Effector memory CD4-positive, alpha-beta T cell (primary cell): ENCODE data around the gene SYT15.
"Not testable (repeated sequence)": the region's sequence is repeated elsewhere in the genome, so short reads cannot be mapped to it uniquely, and the experiment has no call there.

Source experiments
- DNase-seq, 3 donors: peaks; one replicate each; pipeline ENCODE4 v3.0.0-alpha.2; 2020
- H3K27ac ChIP-seq: 2 replicates; pipeline ENCODE4 v1.7.0; 2013; ENCODE audit warnings: mild to moderate bottlenecking, low read length, moderate library complexity; ENCODE audit not compliant: insufficient read depth, poor library complexity, severe bottlenecking
- H3K27me3 ChIP-seq: replicated peaks from 2 replicates; pipeline ENCODE4 v1.7.0; 2013; ENCODE audit warnings: mild to moderate bottlenecking, low read length; ENCODE audit not compliant: insufficient read depth, control insufficient read depth, poor library complexity, severe bottlenecking
- H3K36me3 ChIP-seq: 2 replicates; pipeline ENCODE4 v1.7.0; 2013; ENCODE audit warnings: mild to moderate bottlenecking, low read length, moderate library complexity; ENCODE audit not compliant: control insufficient read depth, insufficient read depth
- H3K4me1 ChIP-seq: 2 replicates; pipeline ENCODE4 v1.7.0; 2013; ENCODE audit warnings: low read length, mild to moderate bottlenecking; ENCODE audit not compliant: control insufficient read depth, insufficient read depth, poor library complexity, severe bottlenecking
- H3K4me3 ChIP-seq: 2 replicates; pipeline ENCODE4 v1.7.0; 2013; ENCODE audit warnings: low read length, low read depth, mild to moderate bottlenecking; ENCODE audit not compliant: insufficient read depth, poor library complexity, severe bottlenecking
- H3K9me3 ChIP-seq: 2 replicates; pipeline ENCODE4 v1.7.0; 2013; ENCODE audit warnings: mild to moderate bottlenecking, low read length, moderate library complexity; ENCODE audit not compliant: control insufficient read depth

Gene SYT15

DNA sequence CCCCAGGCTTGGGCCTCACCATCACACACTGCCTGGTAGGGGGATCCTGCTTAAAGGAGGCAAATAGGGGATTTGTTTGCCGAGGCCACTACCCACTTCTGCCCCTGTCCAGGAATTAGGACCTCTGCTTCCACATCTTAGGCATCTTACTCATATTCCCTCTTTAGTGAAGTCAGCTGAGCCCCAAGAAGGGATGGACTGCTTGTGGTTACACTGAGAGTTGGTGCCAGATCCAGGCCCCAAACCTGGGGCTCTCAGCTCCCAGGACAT is 20.9 kb upstream of the SYT15 start:
- H3K27ac ChIP-seq, result no peak overlapping the region
- H3K27me3 ChIP-seq, result peaks cover 24% of the 10 kb centered on the region
- no peak overlapping the region for H3K4me3 ChIP-seq
- no peaks in the 10 kb centered on the region for H3K4me1 ChIP-seq
- no peak for DNase-seq
- no peaks in the 10 kb centered on the region for H3K9me3 ChIP-seq
- H3K36me3 ChIP-seq, result no peaks in the 10 kb centered on the region

DNA sequence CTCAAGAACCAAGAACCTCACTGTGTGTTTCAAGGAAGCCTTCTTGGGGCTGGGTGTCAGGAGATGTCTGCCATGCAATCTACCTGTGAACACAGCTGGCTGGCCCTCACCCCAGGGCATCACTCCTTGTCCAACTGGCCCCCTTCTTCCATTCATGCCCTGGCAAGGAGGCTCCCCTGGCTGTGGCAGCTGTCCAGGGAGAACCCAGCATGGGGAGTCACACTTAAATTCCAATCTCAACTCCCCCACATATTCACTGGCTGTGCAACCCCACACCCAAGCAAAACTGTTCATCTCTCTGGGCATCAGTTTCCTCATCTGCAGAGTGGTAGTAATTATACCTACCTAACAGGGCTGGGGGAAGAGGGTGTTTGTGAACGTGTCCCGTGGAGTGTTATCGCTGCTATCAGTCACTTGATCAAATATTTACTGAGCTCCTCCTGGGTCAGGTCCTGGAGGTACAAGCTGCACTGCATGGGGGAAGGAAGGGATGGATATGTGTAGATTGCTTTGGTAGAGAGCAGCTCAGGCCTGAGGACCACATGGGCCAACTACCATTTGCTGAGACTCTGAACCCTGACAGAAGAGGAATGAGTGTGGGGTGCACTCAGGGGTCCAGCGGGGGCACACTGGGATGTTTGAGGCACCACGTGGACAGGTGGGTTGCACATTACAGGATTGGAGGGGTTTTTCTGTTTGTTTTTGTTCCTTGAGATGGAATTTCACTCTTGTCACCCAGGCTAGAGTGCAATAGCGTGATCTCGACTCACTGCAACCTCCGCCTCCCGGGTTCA is 20.3 kb upstream of the SYT15 start:
- no peaks in the 10 kb centered on the region for H3K9me3 ChIP-seq
- no peak overlapping the region for H3K27ac ChIP-seq
- H3K27me3 ChIP-seq, result peaks cover 24% of the 10 kb centered on the region
- DNase-seq, result no peak
- no peaks in the 10 kb centered on the region for H3K36me3 ChIP-seq
- H3K4me3 ChIP-seq, result no peak overlapping the region
- H3K4me1 ChIP-seq, result no peaks in the 10 kb centered on the region

DNA sequence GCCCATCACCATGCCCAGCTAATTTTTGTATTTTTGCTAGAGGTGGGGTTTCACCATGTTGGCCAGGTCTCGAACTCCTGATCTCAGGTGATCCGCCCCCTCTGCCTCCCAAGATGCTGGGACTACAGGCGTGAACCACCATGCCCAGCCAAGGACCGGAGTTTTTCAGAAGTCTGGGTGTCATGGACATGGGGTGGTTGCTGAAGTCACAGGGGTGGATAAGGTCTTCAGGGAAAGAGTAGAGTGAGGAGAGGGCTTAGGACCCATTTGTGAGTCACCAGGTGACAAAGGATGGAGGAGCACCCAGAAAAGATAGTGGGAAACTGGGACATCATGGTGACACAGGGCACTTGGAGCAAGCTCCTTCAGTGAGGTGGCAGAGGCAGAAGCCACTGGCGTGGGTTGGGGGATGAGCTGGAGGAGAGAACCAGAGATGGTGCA is 19.7 kb upstream of the SYT15 start:
- Histone ChIP-seq H3K9me3 (no peaks in the 10 kb centered on the region), H3K27me3 (peaks cover 24% of the 10 kb centered on the region), H3K4me1 (no peaks in the 10 kb centered on the region), H3K4me3 (no peak overlapping the region), H3K27ac (no peak overlapping the region), H3K36me3 (no peaks in the 10 kb centered on the region)
- DNase-seq, result no peak

DNA sequence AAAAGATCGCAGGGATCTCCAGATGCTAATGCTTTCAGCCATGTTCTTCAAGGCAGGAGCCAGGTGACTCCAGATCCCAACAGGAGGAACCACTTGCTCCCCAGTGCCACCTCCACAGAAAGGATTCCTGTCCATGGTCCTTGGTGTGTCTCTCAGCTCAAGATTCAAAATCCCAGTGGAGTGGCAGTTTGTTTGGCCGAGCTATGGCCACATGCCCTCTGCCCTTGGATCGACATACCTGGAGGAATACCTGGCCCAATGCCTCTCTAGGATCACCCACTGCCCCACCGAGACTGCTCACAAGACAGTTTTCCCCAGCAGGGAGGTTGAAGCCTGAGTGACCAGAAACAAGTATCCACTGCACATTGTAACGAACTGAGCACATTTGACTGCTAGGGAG is 18.5 kb upstream of the SYT15 start:
- no peak for DNase-seq
- peaks cover 21% of the 10 kb centered on the region for H3K27me3 ChIP-seq
- H3K9me3 ChIP-seq, result no peaks in the 10 kb centered on the region
- no peak overlapping the region for H3K4me3 ChIP-seq
- no peaks in the 10 kb centered on the region for H3K36me3 ChIP-seq
- H3K4me1 ChIP-seq, result no peaks in the 10 kb centered on the region
- no peak overlapping the region for H3K27ac ChIP-seq

DNA sequence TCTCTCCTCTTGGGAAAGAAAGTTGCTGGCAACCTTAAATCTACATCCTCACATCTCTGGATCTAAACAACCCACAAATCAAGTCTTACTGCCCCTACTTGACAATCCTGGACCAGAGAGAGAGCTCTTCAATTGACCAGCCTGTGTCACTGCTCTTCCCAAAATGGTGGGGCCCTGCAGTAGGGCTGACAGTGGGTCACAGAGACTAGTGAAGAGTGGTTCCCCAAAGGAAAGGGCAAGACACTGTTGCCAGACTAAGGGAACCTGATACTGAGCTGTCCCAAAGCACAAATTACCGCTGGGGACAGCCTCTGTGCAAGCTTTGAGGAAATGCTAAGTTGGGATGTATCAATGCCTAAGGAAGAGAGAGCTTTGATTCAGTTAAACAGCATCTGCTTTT is 18.0 kb upstream of the SYT15 start:
- H3K27me3 ChIP-seq, result peaks cover 15% of the 10 kb centered on the region
- H3K4me3 ChIP-seq, result no peak overlapping the region
- H3K4me1 ChIP-seq, result no peaks in the 10 kb centered on the region
- no peaks in the 10 kb centered on the region for H3K36me3 ChIP-seq
- H3K9me3 ChIP-seq, result no peaks in the 10 kb centered on the region
- H3K27ac ChIP-seq, result no peak overlapping the region
- no peak for DNase-seq

DNA sequence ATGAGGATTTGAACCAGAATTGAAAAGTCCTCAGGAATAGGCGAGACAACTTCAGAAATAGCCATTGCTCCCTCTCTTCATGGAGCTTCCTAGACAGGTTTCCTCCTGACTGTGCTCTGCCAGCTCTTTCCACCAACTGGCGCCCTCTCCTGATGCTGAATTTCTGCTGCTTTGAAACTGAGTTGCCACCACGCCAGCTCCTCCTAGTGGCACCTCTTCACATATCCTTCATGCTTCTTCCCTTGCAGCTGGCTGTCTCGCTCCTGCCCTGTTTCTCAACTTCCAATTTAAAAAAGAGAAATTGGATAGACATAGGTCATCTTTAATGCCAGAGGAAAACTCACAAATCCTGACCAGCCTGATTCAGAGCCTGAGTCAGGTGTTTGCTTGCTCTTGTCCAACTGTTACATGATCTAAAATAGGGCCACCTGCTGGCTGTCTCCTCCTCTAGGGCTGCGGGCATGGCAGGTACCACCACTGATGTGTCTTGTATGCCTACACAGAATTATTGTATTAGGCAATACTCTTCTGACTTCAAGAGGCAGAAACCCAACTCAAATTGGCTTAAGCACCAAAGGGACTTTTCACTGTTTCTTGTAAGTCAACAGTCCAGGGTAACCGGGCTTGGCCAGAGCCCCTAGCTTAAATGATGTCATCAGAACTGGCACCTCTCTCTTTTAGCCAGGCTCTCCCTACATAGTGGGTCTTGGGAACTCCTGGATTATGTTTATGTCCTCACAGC is 13.2 kb upstream of the SYT15 start:
- not testable (repeated sequence) for H3K27me3 ChIP-seq, H3K4me3 ChIP-seq, H3K36me3 ChIP-seq, H3K4me1 ChIP-seq, H3K27ac ChIP-seq, H3K9me3 ChIP-seq
- DNase-seq, result peak in 1 of 3 donors; percentile 20

DNA sequence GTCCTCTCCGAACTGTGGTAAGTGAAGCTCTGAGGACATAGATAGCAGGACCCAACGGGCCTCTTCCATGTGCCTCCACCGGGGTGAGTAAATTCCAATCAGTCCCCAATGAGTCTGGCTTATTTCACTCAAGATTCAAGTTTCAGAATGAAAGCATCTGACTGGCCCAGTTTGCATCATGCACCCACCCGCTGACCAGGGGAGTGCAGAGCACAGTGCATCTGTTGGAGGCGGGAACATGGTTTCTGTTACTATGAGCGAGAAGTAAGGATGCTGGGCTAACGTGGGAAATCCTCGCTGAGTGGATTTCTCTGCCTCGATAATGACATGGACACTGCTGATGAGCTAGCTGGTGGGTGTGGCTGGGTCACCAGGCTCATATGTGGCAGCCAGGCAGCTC is 11.8 kb upstream of the SYT15 start:
- not testable (repeated sequence) for H3K4me1 ChIP-seq, DNase-seq, H3K27ac ChIP-seq, H3K36me3 ChIP-seq, H3K27me3 ChIP-seq, H3K4me3 ChIP-seq, H3K9me3 ChIP-seq

DNA sequence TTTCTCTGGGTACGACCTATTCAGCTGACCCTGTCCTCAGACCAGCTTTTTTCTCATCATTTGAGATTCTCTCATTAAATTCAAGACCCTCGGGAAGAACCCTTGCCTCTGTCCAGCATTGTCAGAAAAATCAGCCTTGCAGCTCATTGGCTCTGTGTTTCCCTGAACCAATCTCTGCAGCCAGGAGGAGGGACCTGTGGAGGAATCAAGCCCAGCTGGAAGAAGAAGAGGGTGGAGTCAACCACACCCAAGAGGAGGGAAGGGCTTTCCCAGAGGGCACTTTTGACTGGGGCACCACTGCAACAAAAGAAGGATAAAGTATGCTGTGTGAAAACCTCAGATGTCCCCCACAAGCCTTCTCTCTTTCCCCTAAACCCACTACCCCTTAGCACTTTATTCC is 8.3 kb upstream of the SYT15 start:
- not testable (repeated sequence) for H3K36me3 ChIP-seq, H3K9me3 ChIP-seq

DNA sequence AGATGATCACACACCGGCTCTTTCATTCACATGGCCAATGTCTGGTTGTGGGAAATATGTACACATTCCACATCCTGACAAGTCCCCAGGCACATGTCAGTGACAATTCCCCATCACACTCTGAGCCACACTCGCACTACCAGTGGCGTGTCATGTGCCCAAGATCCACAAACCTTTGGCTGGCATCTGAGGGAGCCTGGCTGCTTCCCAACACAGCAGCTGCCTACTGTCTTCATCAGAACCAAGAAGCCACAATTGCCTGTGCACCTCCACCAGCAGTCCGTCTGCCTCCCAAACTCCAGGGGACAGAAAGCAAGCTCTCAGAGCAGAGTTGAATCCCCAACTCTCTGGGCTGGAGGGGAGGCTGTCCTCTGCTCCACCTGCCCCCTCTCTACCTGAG is 6.2 kb upstream of the SYT15 start:
- H3K9me3 ChIP-seq, H3K27me3 ChIP-seq, H3K36me3 ChIP-seq, H3K4me3 ChIP-seq, DNase-seq, H3K4me1 ChIP-seq, H3K27ac ChIP-seq: not testable (repeated sequence)

More for the DNA sequence above, 8.3 kb upstream of the SYT15 start:
- H3K4me3 ChIP-seq, DNase-seq, H3K27ac ChIP-seq, H3K27me3 ChIP-seq, H3K4me1 ChIP-seq: not testable (repeated sequence)

DNA sequence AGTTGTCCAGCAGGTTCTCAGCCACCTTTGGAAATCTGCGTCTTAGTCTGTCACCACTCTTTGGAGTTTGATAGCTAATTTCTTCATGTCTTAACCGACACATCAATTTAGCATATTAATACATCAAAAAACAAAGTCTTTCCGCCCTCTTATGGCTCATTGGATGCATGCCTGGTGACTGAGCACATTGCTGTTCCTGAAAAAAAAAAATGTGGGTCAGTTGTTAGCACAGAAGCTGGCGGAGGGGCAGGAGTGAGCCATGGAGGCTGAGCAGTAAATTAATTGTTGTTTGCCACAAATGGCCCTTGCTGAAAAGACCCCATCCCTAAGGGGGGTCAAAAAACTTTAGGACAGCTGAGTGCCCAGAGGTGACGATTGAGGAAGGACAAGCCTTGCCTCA is 5.6 kb upstream of the SYT15 start:
- H3K4me3 ChIP-seq, H3K9me3 ChIP-seq, H3K4me1 ChIP-seq, H3K36me3 ChIP-seq, DNase-seq, H3K27ac ChIP-seq, H3K27me3 ChIP-seq: not testable (repeated sequence)
